ENCODE results near the gene JAM3.

- TF ChIP-seq POLR2AphosphoS5 (IDR thresholded peaks at IDR 0.05) (no peak), CTCF (IDR thresholded peaks at IDR 0.05) (no peak), POLR2A (IDR thresholded peaks at IDR 0.05) (no peak)
Observed at GRCh38 chr11:134196756-134197155, 127.9 kb downstream of the JAM3 start.

Measured in breast epithelium (tissue), 3 donors.